GM23338 (cell line): ENCODE results near the gene RXFP3. TPM values are rescaled to one million over a fixed set of nuclear protein-coding genes. Genes with fewer than 3 reads are reported as not detected.

Source experiments
- ATAC-seq: fragments of 200-7000 bp; cut with Tn5 transposase; 3 replicates; pipeline ENCODE4 v1.9.1; 2020
- DNase-seq: peaks from one replicate; pipeline ENCODE4 v3.0.0-alpha.2; 2015; ENCODE audit warnings: low spot score
- H2AFZ ChIP-seq: fragments of 200-600 bp; sonication (generic); 2 replicates; pipeline ENCODE4 v1.8.0; 2016; ENCODE audit warnings: antibody characterized with exemption, mild to moderate bottlenecking, moderate library complexity
- H3F3A ChIP-seq: fragments of 200-600 bp; sonication (generic); replicated peaks from 2 replicates; pipeline ENCODE4 v1.8.0; 2017; ENCODE audit warnings: antibody characterized with exemption, mixed run types, low read depth
- H3K27ac ChIP-seq: fragments of 200-600 bp; sonication (generic); 2 replicates; pipeline ENCODE4 v1.6.1; 2016; ENCODE audit warnings: low read depth
- H3K27me3 ChIP-seq: fragments of 200-600 bp; sonication (generic); 2 replicates; pipeline ENCODE4 v1.8.0; 2016; ENCODE audit warnings: mild to moderate bottlenecking, mixed run types, moderate library complexity; ENCODE audit not compliant: insufficient read depth
- H3K36me3 ChIP-seq: fragments of 200-600 bp; sonication (generic); 2 replicates; pipeline ENCODE4 v1.8.0; 2016; ENCODE audit warnings: mild to moderate bottlenecking; ENCODE audit not compliant: insufficient read depth
- H3K4me1 ChIP-seq: fragments of 200-600 bp; sonication (generic); 2 replicates; pipeline ENCODE4 v1.8.0; 2016; ENCODE audit warnings: mild to moderate bottlenecking, moderate library complexity; ENCODE audit not compliant: insufficient read depth
- H3K4me2 ChIP-seq: fragments of 200-600 bp; sonication (generic); 2 replicates; pipeline ENCODE4 v1.7.1; 2017; ENCODE audit warnings: mixed run types
- H3K4me3 ChIP-seq: fragments of 200-600 bp; sonication (generic); 2 replicates; pipeline ENCODE4 v1.6.1; 2016; ENCODE audit warnings: mixed run types
- H3K79me2 ChIP-seq: fragments of 200-600 bp; sonication (generic); replicated peaks from 2 replicates; pipeline ENCODE4 v1.8.0; 2017; ENCODE audit warnings: mild to moderate bottlenecking; ENCODE audit not compliant: insufficient read depth
- H3K9me2 ChIP-seq: fragments of 200-600 bp; sonication (generic); 2 replicates; pipeline ENCODE4 v1.8.0; 2017; ENCODE audit not compliant: insufficient read depth
- H4K20me1 ChIP-seq: fragments of 200-600 bp; sonication (generic); replicated peaks from 2 replicates; pipeline ENCODE4 v1.8.0; 2017; ENCODE audit warnings: mild to moderate bottlenecking; ENCODE audit not compliant: insufficient read depth
- H3K27ac Mint-ChIP-seq: 2 replicates; pipeline ENCODE4 v1.8.0; 2020; ENCODE audit warnings: inconsistent platforms, mild to moderate bottlenecking, moderate library complexity, mixed read lengths
- H3K27me3 Mint-ChIP-seq: 3 replicates; pipeline ENCODE4 v1.8.0; 2022; ENCODE audit warnings: low read depth, mild to moderate bottlenecking, moderate library complexity, mixed read lengths, inconsistent platforms; ENCODE audit not compliant: insufficient read depth, poor library complexity
- H3K36me3 Mint-ChIP-seq: 3 replicates; pipeline ENCODE4 v1.8.0; 2021; ENCODE audit warnings: low read depth, mild to moderate bottlenecking, inconsistent platforms, moderate library complexity, mixed read lengths
- H3K4me1 Mint-ChIP-seq: 3 replicates; pipeline ENCODE4 v1.8.0; 2020; ENCODE audit warnings: mild to moderate bottlenecking, inconsistent platforms, mixed read lengths
- H3K4me3 Mint-ChIP-seq: 3 replicates; pipeline ENCODE4 v1.8.0; 2021; ENCODE audit warnings: moderate library complexity, mild to moderate bottlenecking, inconsistent platforms, mixed read lengths
- H3K9me3 Mint-ChIP-seq: 3 replicates; pipeline ENCODE4 v1.8.0; 2020; ENCODE audit warnings: moderate library complexity, mild to moderate bottlenecking, inconsistent platforms, mixed read lengths
- EZH2 ChIP-seq: fragments of 200-600 bp; sonication (generic); IDR thresholded peaks from one replicate; pipeline ENCODE4 v1.8.0; 2017; ENCODE audit warnings: antibody characterized with exemption, mild to moderate bottlenecking, low read depth; ENCODE audit not compliant: unreplicated experiment
- EZH2phosphoT487 ChIP-seq: fragments of 200-600 bp; sonication (generic); IDR thresholded peaks from one replicate; pipeline ENCODE4 v1.8.1; 2018; ENCODE audit warnings: antibody characterized with exemption; ENCODE audit not compliant: unreplicated experiment
- ZNF114 ChIP-seq: fragments of 250-450 bp; sonication (Bioruptor Pico); IDR thresholded peaks from 2 replicates; pipeline ENCODE4 v1.5.0; 2020; ENCODE audit warnings: mild to moderate bottlenecking, moderate library complexity
- ZNF462 ChIP-seq: fragments of 250-450 bp; sonication (Bioruptor Pico); IDR thresholded peaks from 2 replicates; pipeline ENCODE4 v1.5.0; 2020; ENCODE audit warnings: mild to moderate bottlenecking, moderate library complexity
- polyA plus RNA-seq: library from polyadenylated mRNA; unstranded; fragments of >200 nt; fragmentation: Nextera tagmentation; extraction: Ambion mirVana; gene quantifications from 2 replicates; pipeline ENCODE4 v1.2.1, GENCODE V29; 2016
- total RNA-seq: library from RNA; depleted of rRNA; stranded (reverse); fragments of >200 nt; shearing (Covaris generic); gene quantifications from 2 replicates; pipeline ENCODE4 v1.2.3, GENCODE V29; 2014

Gene RXFP3
- total and polyA plus RNA-seq, 2 experiments from 2014 or later = not detected

DNA sequence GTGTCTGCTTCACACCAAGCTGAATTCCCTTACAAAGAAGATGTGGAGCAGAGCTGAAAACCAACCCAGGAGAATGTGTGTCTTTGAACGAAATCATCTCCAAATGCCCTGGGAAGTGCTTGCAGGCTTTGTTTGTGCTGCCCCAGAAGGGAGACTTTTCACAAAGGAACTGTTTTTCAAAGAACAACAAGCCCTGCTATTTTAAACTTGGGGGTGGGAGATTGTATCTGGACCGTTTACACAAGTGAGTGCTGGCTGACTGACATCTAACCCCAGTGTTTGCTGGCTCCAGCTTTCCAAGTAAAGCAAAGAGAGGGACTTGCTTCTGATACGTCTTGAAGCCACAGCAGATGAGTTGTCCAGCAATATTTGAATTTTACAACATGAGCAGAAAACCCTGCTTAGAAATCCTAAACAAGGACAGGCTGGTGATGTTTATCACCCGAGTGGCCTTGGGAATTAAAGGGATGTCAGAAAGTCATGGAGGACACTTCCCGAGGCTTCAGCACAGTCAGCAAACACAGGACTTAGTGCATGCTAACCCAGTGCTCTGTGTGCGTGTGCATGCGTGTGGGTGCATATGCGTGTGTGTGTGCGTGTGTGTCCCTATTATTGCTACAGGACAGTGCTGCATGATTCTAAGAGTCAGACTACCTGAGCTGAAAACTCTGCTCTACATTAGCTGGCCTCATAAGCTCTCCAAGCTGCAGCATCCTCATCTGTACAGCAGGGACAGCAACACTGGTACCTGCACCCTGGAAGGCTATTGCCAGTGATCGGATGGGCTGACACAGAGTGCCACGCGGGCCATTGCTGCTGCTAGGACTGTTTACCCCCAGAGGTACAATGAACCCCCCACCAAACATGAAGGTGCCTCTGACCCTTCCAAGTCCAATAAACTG, 45.8 kb upstream of the RXFP3 start (continued):
- TF ChIP-seq ZNF462 (CRISPR knock-in tag) (peak; percentile 47; the same call in 1 of the 2 replicates), EZH2phosphoT487 (no peak)

DNA sequence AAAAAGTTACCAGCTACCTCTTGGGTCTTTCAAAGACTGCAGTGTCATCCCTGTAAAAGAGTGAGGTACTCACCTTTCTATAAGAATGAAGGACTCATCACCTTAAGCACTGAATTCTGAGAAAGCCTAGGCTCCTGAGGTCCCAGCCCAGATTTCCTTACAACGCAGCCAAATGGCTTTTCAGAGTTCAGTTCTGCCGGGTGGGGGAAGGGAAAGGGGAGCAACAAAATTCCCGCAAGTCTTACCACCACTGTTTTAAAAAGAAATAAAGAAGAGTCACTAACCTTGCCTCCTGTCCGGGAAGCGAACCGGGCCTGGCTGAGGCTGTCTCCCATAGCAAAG, 44.8 kb upstream of the RXFP3 start:
- Histone ChIP-seq H4K20me1 (no peaks in the 10 kb centered on the region; the same call in 1 of the 2 replicates), H2AFZ (peak overlapping the region; percentile 93), H3K27ac (peak overlapping the region; percentile 82), H3K4me3 (peak overlapping the region; percentile 89), H3K36me3 (no peaks in the 10 kb centered on the region), H3F3A (peaks cover 8% of the 10 kb centered on the region; the same call in 1 of the 2 replicates), H3K9me2 (0 out of 2 replicates have a peak, but pooled peaks cover under 1% of the 10 kb centered on the region), H3K79me2 (peaks cover 45% of the 10 kb centered on the region), H3K4me1 (peaks cover 40% of the 10 kb centered on the region), H3K4me2 (peak overlapping the region; percentile 92), H3K27me3 (peaks cover 7% of the 10 kb centered on the region)
- Mint-ChIP-seq H3K4me1 (peaks cover 30% of the 10 kb centered on the region), H3K27me3 (peaks cover 14% of the 10 kb centered on the region), H3K9me3 (no peaks in the 10 kb centered on the region), H3K4me3 (peak overlapping the region; percentile 83), H3K27ac (peak overlapping the region; percentile 79), H3K36me3 (no peaks in the 10 kb centered on the region; the same call in 1 of the 3 replicates)
- peak; percentile 34 for DNase-seq
- ATAC-seq = peak; percentile 18
- TF ChIP-seq EZH2 (no peak), ZNF462 (CRISPR knock-in tag) (no peak), ZNF114 (CRISPR knock-in tag) (no peak)
